ENCODE measurements around the gene SDHC.

GRCh38 chr1:161408429-161409052, 94.4 kb downstream of the SDHC start:
- TF ChIP-seq, protein P1, sequence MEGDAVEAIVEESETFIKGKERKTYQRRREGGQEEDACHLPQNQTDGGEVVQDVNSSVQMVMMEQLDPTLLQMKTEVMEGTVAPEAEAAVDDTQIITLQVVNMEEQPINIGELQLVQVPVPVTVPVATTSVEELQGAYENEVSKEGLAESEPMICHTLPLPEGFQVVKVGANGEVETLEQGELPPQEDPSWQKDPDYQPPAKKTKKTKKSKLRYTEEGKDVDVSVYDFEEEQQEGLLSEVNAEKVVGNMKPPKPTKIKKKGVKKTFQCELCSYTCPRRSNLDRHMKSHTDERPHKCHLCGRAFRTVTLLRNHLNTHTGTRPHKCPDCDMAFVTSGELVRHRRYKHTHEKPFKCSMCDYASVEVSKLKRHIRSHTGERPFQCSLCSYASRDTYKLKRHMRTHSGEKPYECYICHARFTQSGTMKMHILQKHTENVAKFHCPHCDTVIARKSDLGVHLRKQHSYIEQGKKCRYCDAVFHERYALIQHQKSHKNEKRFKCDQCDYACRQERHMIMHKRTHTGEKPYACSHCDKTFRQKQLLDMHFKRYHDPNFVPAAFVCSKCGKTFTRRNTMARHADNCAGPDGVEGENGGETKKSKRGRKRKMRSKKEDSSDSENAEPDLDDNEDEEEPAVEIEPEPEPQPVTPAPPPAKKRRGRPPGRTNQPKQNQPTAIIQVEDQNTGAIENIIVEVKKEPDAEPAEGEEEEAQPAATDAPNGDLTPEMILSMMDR (conservative IDR thresholded peaks at IDR 0.05; ENCODE audit: low read length), result no peak
- no peak for TF ChIP-seq EZH2phosphoT487 (IDR thresholded peaks at IDR 0.05; ENCODE audit: borderline replicate concordance)
